RPMI7951 (cell line): ENCODE data around the gene RIPOR3. TPM values are rescaled to one million over a fixed set of nuclear protein-coding genes. Genes with fewer than 3 reads are reported as not detected.
"Not testable (repeated sequence)": the region's sequence is repeated elsewhere in the genome, so short reads cannot be mapped to it uniquely, and the experiment has no call there.

ENCODE experiments used
- DNase-seq: peaks from one replicate; pipeline ENCODE4 v3.0.0-alpha.2; 2012; ENCODE audit warnings: low read depth
- total RNA-seq: library from RNA; depleted of rRNA; stranded (reverse); fragments of >200 nt; shearing (Covaris generic); gene quantifications from 2 replicates; pipeline ENCODE4 v1.2.3, GENCODE V29; 2014

RIPOR3 gene
- total RNA-seq, 1 experiment from 2014 or later = 10.8 TPM

DNA sequence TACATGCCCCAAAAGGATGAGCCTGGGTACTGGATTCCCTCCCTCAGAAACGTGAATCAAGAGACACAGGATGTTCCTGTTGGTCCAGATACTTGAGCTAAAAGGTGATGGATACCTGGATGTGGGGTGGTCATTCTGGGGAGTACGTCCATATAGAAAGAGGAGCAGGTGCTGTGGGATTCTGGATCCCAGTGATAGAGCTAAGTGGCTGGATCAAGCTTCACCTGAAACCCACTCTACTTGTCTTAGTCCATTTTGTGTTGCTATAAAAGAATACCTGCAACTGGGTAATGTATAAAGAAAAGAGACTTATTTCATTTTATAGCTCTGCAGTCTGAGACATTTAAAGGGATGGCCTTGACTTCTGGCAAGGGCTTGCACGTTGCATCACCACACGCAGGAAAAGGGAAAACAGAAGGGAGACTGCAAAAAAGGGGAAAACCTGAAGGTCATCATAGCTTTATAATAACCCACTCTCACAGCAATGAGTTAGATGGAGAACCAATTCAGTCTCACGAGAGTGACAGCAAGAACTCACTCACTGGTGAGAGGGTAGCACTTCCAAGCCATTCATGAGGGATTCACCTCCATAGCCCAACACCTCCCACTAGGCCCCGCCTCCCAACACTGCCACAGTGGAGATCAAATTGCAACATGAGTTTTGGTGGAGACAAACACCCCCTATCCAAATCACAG, 31.2 kb downstream of the RIPOR3 start:
- DNase-seq = no peak

GRCh38 chr20:50658804-50659380, 32.5 kb downstream of the RIPOR3 start:
- no peak for DNase-seq

DNA sequence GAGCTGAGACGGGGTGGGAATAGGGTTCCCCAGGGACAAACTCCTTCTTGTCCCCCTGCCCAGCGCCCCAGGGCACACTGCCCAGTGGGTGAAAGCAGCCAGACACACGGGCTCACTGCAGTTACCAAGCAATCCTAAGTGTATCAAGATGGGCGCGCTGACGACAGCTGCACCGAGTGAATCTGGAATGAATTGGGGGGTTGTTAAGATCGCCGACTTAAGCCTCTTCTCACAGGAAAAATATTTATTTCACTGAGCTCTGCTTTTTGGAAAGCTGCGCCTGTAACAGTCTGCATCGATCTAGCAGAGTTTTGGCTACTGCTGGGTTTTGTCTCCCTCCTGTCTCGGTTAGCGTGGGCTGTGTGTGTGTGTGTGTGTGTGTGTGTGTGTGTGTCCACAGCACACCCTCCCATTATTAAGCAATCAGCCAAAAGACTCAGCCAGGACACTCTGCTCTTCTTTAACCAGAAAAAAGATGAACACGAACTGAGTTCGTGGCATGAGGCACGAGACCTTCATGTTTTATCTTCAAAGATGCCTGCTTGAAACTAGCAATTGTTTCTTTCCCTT, 35.9 kb downstream of the RIPOR3 start:
- peak; percentile 75 for DNase-seq

DNA sequence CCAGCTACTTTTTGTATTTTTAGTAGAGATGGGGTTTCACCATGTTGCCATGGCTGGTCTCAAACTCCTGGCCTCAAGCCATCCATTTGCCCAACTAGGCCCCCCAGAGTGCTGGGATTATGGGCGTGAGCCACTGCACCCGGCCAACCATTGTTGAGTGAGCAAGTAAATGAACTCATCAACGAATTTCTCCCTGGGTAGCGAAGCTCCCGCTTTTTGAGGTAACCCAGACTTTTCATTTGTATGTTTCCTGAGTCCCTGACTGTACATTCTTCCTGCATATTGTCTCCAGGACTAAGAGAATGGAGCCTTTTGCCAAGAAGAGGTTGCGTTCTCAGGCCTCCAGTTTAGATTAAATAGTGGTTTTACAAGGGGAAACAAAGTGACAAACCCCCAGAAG, 36.4 kb downstream of the RIPOR3 start:
- no peak for DNase-seq

- DNase-seq = no peak
These were observed 38.5 kb downstream of the RIPOR3 start for GRCh38 chr20:50652702-50653294.

DNA sequence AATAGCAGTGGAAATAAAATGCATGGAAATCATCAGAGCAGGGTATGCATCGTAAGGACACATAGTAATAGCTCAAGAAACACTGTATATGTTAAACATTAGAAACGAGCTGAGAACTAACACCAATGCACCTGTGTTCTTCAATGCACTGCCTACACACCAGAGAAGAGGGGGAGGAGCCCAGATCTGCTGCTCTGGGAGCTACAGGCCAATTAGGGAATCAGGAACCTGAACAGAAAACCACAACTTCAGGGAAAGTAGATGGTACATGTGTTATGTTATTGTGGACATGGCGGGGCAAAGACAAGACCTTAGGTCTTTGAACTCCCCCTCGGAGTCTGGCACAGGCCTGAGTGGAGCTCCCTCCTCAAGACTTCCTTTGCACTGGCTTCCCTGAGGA, 39.7 kb downstream of the RIPOR3 start:
- no peak for DNase-seq

DNA sequence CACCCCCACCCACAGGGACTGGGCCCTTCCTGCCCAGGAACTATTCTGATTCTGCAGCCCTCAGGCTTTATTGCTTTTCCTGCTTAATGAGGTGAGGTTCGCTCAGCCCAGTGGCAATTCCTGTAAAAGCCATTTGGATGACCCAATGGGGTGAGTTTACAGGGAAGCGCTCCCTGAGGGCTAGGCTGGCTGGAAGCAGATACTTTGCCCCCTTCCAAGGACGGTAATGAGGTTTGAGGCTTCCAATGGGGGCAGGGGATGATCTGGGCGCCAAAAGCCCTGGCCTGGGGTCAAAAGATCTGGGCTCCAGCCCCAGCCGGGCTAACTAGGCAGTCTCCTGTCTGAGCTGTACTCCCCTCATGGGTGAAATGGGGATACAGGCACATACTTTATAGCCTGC, 41.8 kb downstream of the RIPOR3 start:
- peak; percentile 80 for DNase-seq

- DNase-seq = no peak
These were observed 42.7 kb downstream of the RIPOR3 start for GRCh38 chr20:50648651-50649050.

DNA sequence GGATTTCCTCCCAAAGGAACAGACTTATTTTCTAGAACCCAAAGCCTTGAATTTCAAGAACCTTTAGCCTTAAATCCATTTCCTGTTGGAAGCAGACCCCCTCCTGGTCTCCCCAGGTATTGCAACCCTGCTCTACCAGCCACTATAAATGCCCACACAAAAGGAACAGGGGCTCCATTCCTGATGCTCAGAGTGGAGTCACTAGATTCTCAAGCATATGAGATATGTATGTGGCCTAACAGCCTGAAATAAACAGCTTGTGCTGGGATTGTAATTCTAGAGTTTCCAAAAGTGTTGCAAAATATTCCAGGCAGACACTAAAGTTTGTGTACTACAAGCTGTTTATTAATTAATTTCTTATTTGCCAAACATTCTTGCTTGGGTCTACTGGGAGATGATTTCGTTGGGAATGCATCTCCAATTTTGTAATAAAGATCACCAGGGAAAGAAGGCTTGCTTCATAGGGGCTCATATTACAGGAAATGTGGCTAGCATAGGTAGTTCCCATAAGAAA, 44.8 kb downstream of the RIPOR3 start:
- DNase-seq = no peak

DNA sequence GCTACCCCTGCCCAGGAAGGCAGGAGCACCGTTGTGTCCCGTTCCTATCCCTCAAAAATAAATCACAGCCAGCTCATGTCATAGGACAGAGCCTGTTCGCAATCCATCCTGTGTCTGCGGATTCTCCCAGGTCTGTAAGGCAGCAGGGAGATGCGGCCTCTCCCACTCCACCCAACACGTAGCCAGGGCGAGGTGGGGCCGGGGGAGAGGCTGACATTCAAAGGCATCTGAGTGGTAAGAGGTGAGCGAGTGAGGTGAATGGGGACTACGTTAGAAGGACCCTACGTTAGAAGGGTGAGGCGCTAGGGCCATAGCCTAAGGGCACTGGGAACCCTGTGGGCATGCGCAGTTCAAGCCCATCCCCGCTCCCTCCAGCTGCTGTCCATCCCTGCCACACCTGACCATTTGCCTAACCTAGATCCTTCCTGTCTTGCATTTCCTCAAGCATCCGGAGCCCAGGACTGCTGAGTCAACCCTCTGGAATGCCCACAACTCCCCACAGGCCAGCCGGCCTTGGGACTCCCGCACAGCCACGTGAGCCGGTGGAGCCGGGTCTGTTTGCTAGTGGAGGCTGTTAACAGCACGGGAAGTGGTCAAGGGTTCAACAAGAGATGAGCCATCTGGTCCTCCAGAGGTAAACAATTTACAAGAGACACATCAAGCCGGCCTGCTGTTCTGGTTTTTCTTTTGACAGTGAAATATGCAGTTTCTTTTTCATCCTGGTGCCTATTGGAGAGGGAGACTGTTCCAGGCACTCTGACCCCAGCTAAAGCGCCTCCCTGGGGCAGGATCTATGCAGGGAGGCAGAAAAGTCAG, 45.9 kb downstream of the RIPOR3 start:
- DNase-seq = peak; percentile 100

DNA sequence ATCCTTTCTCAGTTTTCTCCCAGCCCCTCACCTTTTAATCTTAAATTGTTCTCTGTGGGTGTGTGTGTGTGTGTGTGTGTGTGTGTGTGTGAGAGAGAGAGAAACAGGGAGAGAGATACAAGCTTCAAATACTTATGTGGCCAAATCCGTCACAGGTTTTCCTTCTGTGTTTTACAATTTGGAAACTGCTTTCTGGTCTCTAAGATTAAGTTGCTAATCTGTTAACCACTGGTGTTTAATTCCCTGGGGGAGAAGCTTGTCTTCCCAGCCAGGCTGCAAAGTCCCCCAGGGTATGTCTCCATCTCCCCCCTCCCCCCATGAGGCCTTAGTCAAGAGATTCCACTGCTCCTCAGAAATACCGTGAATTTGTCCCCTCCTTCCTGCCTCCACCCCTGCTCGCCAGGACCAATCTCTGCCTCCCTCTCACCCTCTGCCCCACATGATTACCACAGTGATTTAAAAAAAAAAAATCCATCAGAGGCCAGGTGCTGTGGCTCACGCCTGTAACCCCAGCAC, 49.0 kb downstream of the RIPOR3 start:
- peak; percentile 60 for DNase-seq

DNA sequence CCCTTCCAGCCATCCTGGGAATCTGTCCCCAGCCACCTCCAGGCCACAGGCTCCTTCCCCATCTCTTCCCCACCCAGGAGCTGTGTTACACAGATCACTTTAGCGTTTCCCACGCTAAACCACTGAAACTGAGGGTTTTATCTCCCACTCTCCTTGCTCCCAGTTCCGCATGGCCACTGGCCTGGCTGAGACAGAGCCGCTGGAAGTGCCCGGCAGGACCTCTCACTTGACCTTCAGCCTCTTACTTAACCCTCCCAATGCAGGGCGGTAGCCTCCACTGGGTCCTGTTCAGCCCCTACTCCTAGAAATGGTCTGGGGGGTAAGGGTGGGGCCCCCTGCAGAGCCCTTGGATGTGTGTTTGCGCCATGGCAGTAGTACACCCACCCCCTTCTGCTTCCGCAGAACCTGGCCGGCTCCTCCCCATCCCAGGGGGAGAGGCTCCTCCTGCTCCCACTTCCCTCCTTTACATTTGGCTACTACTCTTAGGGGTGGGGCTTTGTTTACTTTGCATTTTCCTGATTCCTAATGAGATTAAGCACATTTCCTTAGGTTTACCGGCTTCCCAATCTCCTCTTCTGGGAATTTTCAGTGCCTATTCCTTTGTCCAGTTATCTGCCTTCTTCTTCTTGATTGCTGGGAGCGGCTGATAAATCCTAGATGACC, 49.6 kb downstream of the RIPOR3 start:
- DNase-seq = not testable (repeated sequence)

DNA sequence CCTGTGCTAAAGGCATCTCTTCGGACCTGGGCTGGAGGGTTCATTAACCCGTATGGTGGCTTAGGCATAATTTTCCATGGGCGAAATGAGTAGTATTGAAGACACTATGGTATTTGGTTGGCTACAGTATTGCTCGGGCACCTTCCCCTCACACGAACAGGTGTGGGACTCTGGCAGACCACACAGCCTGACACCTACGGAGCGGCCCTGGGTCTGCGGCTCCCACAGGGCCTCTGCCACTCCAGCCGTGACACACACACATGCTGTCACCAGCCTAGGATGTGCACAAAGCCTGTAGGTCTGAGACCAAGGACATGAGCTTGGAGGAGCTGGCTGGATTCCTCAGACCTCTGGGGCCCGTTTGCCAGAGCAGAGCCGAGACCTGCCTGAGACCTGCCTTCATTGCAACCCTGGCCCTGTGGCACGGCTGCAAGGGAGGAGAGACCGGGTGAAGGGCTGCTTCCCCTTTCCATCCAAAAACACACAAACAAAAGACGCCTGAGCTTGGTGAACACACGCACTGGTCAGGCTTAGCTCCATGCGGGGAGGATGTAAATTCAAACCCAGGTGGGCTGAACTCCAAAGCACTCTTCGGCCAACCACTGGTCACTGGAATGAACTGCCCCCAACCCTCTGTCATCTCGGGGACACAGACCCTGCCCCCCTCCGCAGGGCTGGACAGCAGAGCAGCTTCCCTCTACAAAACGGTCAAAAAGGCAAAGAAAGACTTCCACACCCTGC, 51.2 kb downstream of the RIPOR3 start:
- DNase-seq = not testable (repeated sequence)

- peak; percentile 99 for DNase-seq
These were observed 53.1 kb downstream of the RIPOR3 start for GRCh38 chr20:50638015-50638847.

DNA sequence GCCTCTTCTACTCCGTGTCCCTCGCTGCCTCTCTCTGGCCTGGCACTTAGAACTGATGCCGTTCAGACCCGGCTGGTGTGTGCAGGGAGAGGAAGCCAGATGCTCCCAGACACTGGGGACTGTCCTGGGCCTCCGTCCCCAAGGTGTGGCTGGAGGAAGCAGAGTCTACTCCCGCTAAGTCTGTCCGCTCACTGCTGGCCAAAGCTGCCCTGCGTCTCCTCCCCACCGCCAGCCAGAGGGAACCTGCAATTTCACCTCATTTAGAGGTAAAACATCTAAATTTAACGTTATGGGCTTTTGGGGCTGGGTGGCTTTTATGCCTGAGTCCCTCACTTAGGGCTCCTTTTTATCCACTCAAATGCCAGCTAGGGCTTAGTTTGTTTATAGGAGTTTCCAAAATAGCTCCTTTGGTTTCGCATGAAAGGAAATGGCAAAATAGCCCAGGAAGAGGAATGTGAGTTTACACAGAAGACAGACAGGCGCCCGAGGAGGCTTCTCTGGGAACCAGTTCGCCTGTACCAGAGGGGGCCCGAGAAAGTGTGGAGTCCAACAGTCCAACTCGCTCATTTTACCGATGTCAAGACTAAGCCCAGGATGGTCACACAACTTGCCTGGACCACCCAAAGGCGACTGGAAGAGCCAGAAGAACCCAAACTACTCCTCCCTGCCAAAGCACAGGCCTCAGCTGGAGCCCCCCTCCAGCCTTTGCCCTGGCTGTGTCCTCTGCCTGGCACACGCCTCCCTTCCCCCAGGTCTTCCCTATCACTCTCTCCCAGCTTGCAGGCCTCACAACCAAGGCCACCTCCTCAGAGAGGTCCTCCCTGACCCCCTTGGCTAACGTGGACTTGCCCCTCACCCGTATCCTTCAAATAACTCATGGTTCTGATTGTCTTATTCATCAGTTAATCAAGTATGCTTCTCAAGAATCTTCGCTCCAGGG, 54.5 kb downstream of the RIPOR3 start:
- peak; percentile 74 for DNase-seq

DNA sequence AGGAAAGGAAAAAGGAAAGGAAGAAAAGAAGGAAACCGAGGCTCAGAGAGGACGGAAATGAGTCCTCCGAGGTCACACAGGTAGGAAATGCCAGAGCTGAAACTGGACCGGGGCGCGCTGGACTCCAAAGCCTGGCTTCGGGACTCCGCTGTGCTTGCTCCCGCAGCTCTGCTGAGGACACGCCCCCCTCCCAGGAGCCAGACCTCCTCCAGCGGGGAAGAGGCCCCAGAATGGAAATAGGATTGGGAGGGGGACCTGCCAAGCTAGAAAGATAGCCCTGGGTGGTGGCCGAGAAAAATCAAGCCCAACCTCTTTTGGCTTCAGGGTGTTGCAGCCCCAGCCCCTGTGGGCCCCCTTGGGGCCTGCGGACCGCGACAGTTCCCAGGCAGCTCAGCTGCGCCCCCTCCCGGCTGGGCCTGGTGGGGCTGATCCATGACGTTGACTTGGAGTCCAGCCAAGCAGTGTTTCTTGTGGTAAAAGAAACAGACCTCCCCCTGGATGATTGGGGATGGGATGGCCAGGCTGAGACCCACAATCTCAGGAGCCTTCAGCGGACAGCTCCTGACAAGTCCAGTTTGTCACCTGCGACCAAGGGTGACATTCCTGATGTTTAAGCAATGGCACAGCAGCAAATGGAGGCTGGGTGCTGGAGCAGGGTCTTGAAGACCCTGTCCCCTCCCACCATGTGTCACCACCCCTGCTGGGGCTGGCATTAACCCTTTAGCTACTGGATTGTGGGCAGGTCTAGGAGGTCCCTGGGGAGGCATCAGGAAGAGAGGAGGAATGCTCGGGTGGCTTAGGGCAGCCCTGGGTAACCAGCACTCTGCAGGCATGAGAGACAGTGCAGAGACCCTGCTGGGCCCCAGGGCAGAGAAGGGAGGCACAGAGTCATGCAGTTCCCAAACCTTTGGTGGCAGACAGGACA, 55.4 kb downstream of the RIPOR3 start:
- DNase-seq = peak; percentile 63

DNA sequence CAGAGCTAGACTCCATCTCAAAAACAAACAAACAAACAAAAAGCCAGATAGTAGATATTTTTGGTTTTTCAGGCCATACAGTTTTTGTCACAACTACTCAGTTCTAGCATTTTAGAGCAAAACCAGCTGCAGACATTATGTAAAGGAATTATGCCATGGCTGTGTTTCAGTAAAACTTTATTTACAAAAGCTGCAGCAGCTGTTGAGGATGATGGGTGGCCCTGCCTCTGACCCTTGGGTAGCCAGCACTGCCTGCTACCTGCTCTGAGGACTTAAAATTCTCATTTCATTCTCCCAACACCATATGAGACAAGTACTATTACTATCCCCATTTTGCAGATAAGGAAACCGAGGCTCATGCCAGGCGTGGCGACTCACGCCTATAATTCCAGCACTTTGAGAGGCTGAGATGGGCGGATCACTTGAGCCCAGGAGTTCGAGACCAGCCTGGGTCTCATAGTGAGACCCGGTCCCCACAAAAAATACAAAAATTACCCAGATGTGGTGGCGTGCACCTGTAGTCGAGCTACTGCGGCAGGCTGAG, 56.3 kb downstream of the RIPOR3 start:
- DNase-seq = no peak
